ENCODE data around the gene BSND.

- TF ChIP-seq GATA2 (IDR thresholded peaks at IDR 0.05; ENCODE audit: low read depth, low read length) (no peak), GATA3 (IDR thresholded peaks at IDR 0.05; ENCODE audit: low read depth, low read length) (no peak)
These were observed 4.3 kb upstream of the BSND start for GRCh38 chr1:54994355-54994990.

All from SH-SY5Y (cell line).